ENCODE measurements around the gene BOC.
"Not testable (repeated sequence)": the region's sequence is repeated elsewhere in the genome, so short reads cannot be mapped to it uniquely, and the experiment has no call there.

BOC gene

GRCh38 chr3:113211330-113212149, at the start of gene BOC:
BOC (plus strand) TSS chr3:113211557; CDS start chr3:113249803, 38,246 bp downstream.
- FAIRE-seq (no peak), DNase-seq (ENCODE audit: extremely low spot score, insufficient read length, low read depth) (no peak)

GRCh38 chr3:113161661-113162060, 49.7 kb upstream of the BOC start:
- DNase-seq (ENCODE audit: extremely low spot score, insufficient read length, low read depth) (no peak), FAIRE-seq (no peak)

GRCh38 chr3:113163152-113163551, 48.2 kb upstream of the BOC start:
- DNase-seq (ENCODE audit: extremely low spot score, insufficient read length, low read depth) (no peak), FAIRE-seq (no peak)

- FAIRE-seq (no peak), DNase-seq (ENCODE audit: extremely low spot score, insufficient read length, low read depth) (no peak)
These were observed 45.5 kb upstream of the BOC start for GRCh38 chr3:113165841-113166240.

GRCh38 chr3:113166357-113166718, 45.0 kb upstream of the BOC start:
- no peak for FAIRE-seq
- DNase-seq (ENCODE audit: extremely low spot score, insufficient read length, low read depth), result no peak

- DNase-seq (ENCODE audit: extremely low spot score, insufficient read length, low read depth) (no peak), FAIRE-seq (no peak)
These were observed 44.5 kb upstream of the BOC start for GRCh38 chr3:113166719-113167492.

- FAIRE-seq, result no peak
- no peak for DNase-seq (ENCODE audit: extremely low spot score, insufficient read length, low read depth)
These were observed 43.2 kb upstream of the BOC start for GRCh38 chr3:113167825-113168801.

- FAIRE-seq (no peak), DNase-seq (ENCODE audit: extremely low spot score, insufficient read length, low read depth) (no peak)
These were observed 41.4 kb upstream of the BOC start for GRCh38 chr3:113169891-113170452.

- no peak for FAIRE-seq
- no peak for DNase-seq (ENCODE audit: extremely low spot score, insufficient read length, low read depth)
These were observed 40.6 kb upstream of the BOC start for GRCh38 chr3:113170771-113171170.

- DNase-seq (ENCODE audit: extremely low spot score, insufficient read length, low read depth), result not testable (repeated sequence)
These were observed 39.6 kb upstream of the BOC start for GRCh38 chr3:113171675-113172300.

GRCh38 chr3:113173102-113173501, 38.3 kb upstream of the BOC start:
- DNase-seq (ENCODE audit: extremely low spot score, insufficient read length, low read depth) (no peak), FAIRE-seq (no peak)

More at GRCh38 chr3:113171675-113172300, 39.6 kb upstream of the BOC start:
- FAIRE-seq, result not testable (repeated sequence)

GRCh38 chr3:113174304-113174703, 37.1 kb upstream of the BOC start:
- no peak for FAIRE-seq

GRCh38 chr3:113174801-113175485, 36.4 kb upstream of the BOC start:
- FAIRE-seq (no peak), DNase-seq (ENCODE audit: extremely low spot score, insufficient read length, low read depth) (no peak)

More at GRCh38 chr3:113174304-113174703, 37.1 kb upstream of the BOC start:
- DNase-seq (ENCODE audit: extremely low spot score, insufficient read length, low read depth), result no peak

- no peak for DNase-seq (ENCODE audit: extremely low spot score, insufficient read length, low read depth)
- FAIRE-seq, result no peak
These were observed 33.8 kb upstream of the BOC start for GRCh38 chr3:113177526-113177925.

- DNase-seq (ENCODE audit: extremely low spot score, insufficient read length, low read depth) (no peak), FAIRE-seq (no peak)
These were observed 32.0 kb upstream of the BOC start for GRCh38 chr3:113179235-113179824.

GRCh38 chr3:113183748-113184661, 27.4 kb upstream of the BOC start:
- FAIRE-seq (no peak), DNase-seq (ENCODE audit: extremely low spot score, insufficient read length, low read depth) (no peak)

GRCh38 chr3:113185194-113185835, 26.0 kb upstream of the BOC start:
- DNase-seq (ENCODE audit: extremely low spot score, insufficient read length, low read depth), result no peak
- no peak for FAIRE-seq
